ENCODE measurements around the gene ZNF354B.
"Not testable (repeated sequence)": the region's sequence is repeated elsewhere in the genome, so short reads cannot be mapped to it uniquely, and the experiment has no call there.

Gene ZNF354B

DNA sequence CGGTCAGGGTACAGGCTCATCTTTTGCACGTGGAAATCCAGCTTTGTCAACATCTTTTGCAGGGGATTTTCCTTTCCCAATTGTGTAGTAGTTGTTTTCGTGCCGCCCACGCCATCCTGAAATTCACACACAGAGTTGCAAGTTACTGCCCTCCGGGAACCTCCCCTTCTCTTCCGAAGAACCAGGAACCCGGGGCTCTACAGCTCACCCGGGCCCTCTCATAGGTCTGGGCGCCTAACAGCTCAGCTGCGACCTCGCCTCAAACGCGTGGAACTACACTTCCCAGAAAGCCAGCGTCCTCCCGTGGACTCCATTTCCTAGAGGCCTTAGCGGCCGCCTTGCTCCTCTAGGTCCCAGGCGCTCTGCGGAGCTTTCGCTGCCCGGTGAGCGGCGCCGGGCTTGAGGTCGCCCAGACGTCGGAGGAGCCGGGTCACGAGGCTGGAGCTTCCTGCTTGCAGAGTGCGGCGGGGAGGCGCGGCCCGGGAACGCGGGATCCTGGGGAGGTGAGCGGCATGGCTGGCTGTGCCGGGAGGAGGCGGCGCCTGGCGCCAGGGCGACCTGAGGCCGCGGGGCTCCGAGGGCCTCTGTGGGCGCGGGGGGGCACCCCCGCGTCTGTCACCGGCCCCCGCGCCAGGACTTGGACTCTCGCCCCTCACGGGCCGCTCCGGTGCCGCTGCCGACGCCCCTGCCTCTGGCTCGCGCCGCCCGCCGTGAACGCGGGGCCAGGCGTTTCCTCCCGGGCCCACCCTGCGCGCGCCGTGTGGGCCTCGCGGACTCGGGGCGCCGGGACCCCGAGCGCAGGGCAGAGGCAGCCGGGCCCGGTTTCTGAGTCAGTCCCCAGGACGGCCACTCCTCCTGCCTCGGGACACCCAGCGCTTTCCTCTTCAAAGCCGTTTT lies at the start of gene ZNF354B:
Gene ZNF354B, plus strand, starts transcription at position 329 of the 897 bp plus-strand sequence. CDS start 1,095 bp downstream, outside the sequence.
- DNase-seq = peak; percentile 69

DNA sequence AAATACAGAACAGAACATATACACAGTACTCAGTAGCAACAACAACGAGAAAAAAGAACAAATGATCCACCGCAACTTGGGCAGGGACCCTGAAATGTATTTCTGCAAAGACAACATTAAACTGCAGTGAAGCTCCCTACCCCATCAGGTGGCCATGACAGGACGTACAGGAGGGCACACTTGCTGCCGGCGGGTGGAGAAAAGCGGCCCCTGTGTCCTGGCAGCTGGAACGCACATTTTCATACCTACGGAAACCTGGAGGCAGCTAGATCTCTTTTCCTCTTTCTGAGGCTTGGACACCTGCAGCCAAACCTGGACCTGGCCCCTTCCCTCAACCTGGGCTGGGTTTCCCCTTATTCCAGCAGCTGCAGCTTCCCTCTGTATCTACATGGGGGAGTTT lies 42.2 kb upstream of the ZNF354B start:
- no peak for DNase-seq

DNA sequence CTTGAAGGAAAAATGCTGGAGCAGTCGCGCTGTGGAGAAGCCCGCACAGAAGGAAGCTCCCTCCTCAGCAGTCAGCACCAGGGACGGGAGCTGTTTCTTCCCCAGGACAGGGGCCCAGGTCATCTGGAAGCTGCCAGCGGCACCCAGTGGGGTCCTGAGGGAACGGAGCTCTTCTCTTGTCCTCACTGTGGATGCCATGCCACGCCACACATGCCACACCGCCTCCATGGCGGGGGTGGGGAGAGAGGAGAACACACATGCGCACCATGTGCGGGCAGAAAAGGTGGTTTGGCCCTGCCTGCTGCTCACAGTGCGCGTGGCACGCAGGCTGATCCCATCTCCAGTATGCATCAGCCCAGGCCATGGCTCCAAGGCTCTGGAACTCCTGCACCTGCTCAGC lies 41.7 kb upstream of the ZNF354B start:
- DNase-seq = no peak

DNA sequence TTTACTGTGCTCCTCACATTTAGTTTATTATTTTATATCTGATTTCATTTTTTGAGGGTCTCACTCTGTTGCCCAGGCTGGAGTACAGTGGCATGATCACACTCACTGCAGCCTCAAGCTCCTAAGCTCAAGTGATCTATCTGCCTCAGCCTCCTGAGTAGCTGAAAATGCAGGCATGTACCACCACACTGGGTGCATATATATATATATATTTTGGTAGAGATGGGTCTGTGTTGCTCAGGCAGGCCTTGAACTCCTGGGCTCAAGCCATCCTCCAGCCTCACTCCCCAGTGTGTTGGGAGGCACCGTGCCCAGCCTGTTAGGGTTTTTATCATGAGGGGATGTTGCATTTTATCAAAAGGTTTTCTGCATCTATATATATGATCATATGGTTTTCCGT lies 39.8 kb upstream of the ZNF354B start:
- DNase-seq = no peak

DNA sequence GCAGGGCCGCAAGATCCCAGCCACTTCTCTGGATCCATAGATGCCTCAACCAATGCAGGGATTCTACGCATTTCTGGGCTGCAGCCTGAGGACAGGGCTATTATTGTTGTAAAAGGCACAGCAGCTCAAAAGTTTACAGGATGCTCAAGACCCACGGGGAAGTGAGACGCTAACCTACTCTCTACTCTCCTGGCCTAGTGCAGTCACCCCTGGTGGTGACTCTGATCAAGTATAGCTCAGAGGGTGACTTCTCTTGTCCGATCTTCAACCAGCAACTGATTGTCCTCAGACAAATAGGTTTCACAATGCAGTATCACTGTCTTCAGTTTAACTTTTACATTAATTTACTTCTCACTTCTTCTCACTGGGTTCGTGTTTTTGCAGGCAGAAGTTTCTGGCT lies 34.3 kb upstream of the ZNF354B start:
- DNase-seq = no peak

DNA sequence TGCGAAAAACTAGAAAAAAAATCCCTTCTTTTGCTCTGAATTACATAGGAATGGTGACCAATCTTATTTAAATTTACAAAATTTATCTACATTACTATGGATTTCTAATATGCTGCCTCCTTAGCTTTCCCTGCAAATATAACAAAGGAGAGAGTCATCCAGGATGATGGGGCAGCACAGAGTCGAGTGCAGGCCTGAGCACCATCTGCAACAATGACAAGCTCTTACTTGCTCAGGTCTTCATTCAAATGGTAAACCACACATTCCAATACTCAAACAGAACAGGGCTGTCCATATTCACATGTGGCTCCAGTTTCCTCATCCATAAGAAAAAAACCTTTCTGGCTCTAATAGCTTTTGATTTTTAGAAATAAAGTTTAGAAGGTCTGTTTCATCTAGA lies 33.5 kb upstream of the ZNF354B start:
- DNase-seq = no peak

DNA sequence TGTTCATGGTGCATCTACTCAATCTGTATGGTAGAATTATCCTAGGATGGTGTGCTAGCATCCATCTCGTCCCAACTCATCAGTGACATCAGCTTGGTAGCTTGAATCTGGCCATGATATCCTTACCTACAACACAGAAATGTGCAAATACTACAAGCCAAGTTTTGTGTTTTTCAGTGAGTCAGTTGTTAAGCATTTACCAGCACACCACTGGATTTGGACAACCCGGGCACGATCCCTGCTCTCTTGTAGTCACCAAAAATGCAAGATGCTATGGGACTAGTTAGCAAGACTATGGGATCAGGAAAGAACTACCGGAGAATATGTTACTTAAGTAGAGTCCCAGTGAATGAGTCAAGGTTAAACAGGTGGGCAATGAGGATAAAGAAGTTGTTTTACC lies 32.1 kb upstream of the ZNF354B start:
- DNase-seq = no peak

DNA sequence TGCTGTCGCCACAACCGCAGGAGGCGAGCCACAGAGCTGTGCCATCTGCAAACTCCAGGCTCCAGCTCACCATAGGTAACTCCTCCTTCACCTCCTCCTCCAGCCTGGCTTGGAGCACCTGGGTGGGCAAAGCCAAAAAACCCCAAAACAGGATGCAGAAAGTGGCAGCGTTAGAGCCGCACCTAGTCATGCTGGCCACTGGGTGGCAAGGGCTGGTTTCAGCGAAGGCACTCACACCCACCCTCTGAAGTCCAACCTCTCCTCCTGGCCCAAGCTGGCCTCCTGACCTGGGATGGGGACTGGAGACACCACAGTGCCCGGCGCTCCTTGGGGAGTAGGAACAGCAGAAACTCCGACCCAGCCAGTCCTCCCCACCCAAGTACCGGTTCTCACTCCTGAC lies 28.7 kb upstream of the ZNF354B start:
- DNase-seq = no peak

DNA sequence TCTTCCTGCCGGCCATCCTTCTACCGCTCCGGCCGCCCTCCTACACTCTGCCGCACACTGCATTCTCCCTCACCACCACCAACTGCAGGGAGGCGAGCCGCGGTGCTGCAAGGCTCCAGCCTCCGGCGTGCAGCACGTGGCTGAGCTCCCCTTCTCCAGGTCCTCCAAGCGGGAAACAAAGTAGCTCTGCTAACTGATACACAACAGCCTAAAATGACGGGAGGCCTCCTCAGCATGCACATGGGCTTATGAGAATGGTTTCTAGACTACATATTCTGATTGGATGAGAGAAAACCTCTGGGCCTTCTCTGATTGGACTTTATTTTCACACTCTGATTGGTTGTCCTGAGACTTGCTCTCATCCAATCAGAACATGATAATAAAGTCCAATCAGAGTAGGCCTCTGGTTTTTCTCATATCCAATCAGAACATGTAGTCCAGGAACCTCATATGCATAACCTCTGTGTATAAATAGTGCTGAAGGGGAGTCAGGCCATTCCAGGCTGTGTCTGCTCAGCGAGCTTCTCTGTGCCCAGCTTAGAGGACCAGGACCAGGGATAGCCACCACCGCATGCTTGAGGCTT lies 27.0 kb upstream of the ZNF354B start:
- no peak for DNase-seq

DNA sequence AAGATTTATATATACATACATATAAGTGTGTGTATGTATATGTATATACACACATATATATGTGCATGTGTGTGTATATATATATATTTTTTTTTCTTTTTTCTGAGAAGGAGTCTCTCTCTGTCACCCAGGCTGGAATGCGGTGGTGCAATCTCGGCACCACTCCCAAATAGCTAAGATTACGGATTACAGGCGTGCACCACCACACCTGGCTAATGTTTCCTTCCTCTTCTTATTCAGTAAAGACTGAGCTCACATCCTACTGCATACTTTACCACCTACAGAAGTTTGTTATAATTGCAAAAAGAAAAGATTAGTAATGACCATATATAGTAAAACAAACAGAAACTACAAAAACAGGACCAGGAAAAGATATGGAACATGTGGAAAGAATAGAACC lies 23.1 kb upstream of the ZNF354B start:
- DNase-seq = no peak

DNA sequence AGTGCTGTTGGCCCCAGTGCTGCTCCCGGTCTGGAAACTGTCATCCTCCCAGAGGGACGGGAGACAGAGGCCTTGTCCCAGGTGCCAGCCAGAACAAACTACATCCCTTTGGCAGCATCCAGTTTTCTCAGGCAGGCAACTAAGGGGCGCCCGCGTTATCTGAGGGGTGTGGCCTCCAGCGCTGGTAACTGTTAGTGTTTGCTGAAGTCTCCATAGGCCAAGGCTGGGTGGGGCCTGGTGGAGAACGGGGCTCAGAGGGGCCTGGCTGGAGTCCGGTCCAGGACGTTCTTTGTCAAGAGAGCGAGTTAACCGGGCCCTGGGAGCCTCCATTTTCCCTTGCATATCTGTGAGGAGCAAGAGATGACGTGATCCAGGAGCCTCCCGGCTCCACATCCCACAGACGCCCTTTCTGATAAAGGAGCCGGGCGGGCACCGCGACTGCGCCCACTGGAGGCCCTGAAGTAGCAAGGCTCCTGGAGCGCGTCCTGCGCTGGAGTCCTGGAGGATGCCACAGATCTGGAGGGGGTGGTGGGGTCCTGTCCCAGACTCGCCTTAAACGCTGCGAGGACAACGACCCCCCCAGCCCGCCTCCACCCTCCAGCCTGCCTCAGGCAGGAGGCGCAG lies 20.9 kb upstream of the ZNF354B start:
- DNase-seq = not testable (repeated sequence)

DNA sequence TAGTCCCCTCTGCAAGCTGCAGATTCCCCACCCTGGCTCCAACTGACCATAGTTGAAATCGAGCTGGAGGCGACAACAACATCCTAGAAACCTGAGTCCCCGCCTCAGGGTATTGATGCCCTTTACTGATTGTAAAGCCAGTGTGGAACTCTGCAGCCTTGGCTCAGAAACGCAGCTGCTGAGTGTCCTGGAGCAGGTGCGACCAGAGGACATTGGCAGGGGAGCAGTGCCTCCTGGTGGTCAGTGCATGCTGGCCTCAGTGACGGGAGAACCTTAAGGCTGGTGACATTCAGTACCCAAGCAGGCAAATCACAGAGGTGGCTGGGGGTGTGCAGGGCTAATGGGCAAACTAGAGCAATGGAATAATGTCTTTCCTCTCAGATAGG lies 20.4 kb upstream of the ZNF354B start:
- peak; percentile 14 for DNase-seq

DNA sequence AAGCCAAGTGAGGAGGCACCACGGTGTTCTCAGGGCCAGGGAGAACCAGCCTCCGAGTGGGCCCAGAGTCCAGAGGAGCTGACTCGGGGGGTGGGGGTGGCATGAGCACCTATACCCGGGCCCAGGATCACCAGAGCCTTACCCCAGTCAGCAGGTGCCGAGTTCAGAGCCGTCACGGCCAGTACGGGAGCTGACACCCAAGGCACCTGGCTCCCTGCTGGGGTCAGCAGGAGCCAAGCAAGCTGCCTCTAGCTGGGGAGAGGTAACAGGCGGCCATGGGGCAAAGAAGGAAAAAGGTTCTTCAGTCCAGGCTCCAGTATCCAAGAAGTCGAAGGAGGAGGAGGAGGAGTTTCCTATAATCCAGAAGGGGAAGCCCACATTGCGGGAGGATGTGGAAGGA lies 19.4 kb upstream of the ZNF354B start:
- DNase-seq = not testable (repeated sequence)

DNA sequence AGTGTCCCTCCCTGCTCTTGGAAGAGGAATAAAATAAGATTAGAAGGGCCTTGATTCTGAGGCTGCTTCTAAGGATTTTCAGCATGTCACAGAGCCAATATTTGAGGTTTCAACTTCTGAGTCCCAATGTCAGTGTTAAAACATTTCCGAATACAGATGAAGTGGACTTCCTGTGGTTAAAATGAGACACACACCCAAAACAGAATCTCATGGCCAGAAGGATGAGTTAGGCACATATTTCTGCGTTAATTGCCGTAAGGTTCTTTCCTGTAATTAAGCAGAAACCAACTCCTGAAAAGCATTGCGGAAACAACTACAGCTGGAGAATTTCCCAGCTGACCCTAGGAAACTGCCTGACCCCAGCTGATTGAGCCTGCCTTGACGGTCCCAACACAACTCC lies 10.4 kb upstream of the ZNF354B start:
- no peak for DNase-seq

DNA sequence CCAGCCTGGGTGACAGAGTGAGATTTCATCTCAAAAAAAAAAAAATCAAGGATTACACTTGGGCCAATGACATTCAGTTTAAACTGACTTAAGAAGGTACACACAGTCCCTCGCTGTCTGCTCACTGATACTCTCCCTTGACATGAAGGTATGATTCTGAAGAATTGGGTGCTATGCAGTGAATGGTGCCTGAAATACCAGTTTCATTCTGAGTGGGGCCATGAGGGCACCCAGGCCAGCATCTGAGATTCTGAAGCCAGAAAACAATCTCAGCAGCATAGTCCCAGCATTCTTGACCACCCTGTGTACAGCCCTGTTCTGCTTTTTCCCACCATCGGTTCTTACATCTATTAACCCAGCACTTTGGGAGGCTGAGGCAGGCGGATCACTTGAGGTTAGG lies 7.8 kb upstream of the ZNF354B start:
- no peak for DNase-seq

DNA sequence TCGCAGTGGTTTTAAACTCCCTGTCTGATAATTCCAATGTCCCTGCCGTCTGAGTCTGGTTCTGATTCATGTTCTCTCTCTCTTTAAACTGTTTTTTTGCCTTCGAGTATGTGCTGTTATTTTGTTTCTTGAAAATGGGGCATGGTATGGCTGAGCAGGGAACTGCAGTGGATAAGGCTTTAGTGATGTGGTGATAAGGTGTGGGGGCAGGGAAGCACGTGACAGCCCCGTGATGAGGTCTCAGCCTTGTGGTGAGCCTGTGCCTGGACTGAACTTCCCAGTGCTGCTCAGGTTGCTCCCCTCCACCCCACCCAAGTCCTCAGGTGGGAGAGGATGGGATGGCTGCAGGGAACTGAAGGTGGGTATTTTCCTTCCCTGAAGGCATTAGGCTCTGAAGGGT lies 5.5 kb upstream of the ZNF354B start:
- DNase-seq = no peak

DNA sequence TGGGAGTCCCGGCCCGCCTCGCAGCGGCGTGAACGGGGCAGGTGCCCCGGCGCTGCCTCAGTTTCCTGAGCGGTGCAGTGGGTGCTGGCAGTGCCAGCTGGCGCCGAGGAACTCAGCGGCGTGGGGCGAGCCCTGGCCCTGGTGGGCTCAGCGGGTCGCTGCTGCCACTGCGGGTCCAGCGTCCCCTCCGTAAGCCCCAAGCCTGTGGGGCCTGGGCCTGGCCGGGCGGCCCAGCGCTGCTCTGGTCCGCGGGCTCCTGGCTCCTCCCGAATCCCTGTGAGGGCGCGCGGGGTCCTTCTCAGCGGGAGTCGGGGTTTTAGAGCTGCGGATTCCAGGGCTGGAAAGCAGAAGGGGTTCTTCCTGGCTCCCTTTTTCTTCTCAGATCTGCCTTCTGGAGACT lies 862 bp downstream of the ZNF354B start:
- not testable (repeated sequence) for DNase-seq

DNA sequence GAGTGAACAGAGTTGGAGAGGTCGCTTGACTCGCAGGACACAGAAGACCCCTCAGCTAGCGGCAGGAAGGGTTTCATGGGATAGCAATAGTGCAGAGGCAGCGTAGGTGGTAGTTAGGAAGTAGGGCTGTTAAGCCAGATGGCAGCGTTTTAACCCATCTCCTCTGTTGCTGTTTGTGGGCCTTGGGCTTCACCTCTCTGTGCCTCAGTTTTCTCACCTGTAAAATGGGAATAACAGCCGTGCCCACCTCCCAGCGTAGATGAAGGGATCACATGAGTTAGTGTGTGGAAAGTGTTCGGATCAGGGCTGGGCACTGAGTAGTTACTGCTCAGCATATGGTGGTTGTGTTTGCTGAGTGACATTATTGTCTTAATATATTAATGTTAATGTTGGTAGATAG lies 1.9 kb downstream of the ZNF354B start:
- no peak for DNase-seq

DNA sequence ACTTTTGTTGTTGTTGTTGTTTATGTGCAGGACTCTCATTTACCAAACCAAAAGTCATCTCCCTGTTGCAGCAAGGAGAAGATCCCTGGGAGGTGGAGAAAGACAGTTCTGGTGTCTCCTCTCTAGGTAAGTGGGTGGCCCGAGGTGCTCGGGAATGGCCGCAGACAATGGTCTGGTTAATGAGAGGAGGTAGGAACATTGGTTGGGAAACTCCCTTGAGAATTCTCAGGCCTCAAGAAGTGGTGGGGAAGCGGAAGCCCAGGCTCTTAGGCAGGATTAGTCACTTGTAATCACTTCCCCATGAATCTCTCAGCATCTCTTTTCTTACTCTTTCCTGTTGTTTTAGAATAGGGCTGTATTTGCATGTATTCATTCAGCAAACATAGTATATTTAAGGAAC lies 7.2 kb downstream of the ZNF354B start:
- DNase-seq = no peak

DNA sequence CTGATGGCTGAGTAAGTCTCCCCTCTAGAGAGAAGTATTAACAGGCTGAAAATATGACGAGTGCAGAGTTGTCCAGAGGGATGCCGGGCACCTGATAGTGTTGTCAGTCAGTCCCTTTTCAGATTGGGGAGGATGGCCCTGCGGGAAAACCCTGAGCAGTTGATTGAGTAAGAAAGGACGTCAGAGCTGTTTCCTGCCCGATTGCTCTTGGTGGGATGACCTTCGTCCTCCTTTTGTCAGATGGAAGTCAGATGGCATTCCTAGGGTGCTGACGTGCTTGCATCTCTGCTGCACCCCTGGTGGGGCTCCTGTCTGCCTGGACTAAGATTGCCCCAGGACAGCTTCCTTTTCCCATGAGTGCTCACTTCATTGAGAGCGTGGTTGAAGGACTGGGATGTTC lies 9.8 kb downstream of the ZNF354B start:
- no peak for DNase-seq

DNA sequence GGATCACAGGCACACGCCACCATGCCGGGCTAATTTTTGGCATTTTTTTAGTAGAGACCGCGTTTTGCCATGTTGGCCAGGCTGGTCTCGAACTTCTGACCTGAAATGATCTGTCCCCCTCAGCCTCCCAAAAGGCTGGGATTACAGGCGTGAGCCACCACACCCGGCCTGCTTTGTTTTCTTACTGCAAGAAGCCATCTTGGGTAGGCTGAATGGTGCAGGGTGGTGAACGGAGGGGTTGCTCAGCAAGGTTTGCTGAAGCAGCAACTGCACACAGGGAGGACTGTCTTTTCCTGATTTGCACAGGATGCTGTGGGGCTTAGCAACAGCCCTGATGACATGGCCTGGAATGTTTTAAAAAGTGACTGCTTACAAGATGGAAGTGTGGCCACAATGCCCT lies 10.7 kb downstream of the ZNF354B start:
- DNase-seq = no peak

DNA sequence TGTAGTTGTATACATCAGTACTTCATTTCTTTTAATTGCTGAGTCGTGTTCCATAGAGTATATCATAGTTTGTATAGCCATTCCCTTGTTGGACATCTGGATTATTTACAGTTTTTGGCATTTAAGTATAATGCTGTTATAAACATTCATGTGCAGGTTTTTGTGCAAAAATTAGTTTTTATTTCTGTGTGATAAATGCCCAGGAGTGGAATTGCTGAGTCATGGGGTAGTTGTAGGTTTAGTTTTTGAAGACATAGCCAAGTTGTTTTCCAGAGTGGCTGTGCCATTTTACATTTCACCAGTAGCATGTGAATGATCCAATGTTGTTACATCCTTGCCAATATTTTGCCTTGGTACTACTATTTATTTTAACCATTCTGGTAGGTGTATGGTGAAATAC lies 12.5 kb downstream of the ZNF354B start:
- no peak for DNase-seq

DNA sequence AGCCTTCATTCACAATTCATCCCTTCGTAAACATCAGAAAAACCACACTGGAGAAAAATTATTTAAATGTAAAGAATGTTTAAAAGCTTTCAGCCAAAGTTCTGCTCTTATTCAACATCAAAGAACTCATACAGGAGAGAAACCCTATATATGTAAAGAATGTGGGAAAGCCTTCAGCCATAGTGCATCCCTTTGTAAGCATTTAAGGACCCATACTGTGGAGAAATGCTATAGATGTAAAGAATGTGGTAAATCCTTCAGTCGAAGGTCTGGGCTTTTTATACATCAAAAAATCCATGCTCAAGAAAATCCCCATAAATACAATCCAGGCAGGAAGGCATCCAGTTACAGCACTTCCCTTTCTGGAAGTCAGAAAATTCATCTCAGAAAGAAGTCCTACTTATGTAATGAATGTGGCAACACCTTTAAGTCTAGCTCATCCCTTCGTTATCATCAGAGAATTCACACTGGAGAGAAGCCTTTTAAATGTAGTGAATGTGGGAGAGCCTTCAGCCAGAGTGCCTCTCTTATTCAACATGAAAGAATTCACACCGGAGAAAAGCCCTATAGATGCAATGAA lies 23.5 kb downstream of the ZNF354B start:
- DNase-seq = not testable (repeated sequence)

Measured in activated T-cell treated with anti-CD3 and anti-CD28 coated beads for 4 hours (primary cell).